ENCODE measurements around the gene UXS1. TPM values are rescaled to one million over a fixed set of nuclear protein-coding genes. Genes with fewer than 3 reads are reported as not detected.

The UXS1 gene
- total RNA-seq, 4 donors from 2014 or later = 8.0 to 46.9 (median 18.4) TPM

GRCh38 chr2:106158871-106159270 lies 35.2 kb downstream of the UXS1 start:
- intact Hi-C loops (cut with DNase I; ENCODE audit: low total_unique reads) (loop anchor here (5.0 kb wide), 1 partner anchor 42 kb away; no protein-coding TSS in a partner anchor), in situ Hi-C loops (cut with MboI; ENCODE audit: low sequenced_read_pairs in 4 of 4) (no loop called here)
- Histone ChIP-seq H3K27me3 (no peaks in the 10 kb centered on the region), H3K4me3 (no peak overlapping the region), H3K9me3 (no peaks in the 10 kb centered on the region), H3K4me1 (peaks cover 13 to 16% of the 10 kb centered on the region in 2 donors), H3K27ac (no peak overlapping the region), H3K36me3 (peaks cover 0 to 16% of the 10 kb centered on the region in 2 donors)
- DNase-seq (no peak), ATAC-seq (no peak)
- TF ChIP-seq CTCF (IDR thresholded peaks at IDR 0.05 in 4 of 5, conservative IDR thresholded peaks at IDR 0.05 in 1 of 5) (no peak), POLR2A (IDR thresholded peaks at IDR 0.05) (no peak)

- H3K27me3 ChIP-seq = no peaks in the 10 kb centered on the region
- ATAC-seq (no peak), DNase-seq (no peak)
- no peak overlapping the region for H3K27ac ChIP-seq
- no peak overlapping the region for H3K4me3 ChIP-seq
- in situ Hi-C loops (cut with MboI; ENCODE audit: low sequenced_read_pairs in 4 of 4) = no loop called here
- intact Hi-C loops (cut with DNase I; ENCODE audit: low total_unique reads) = loop anchor here (5.0 kb wide), 1 partner anchor 41 kb away; no protein-coding TSS in a partner anchor
- TF ChIP-seq POLR2A (IDR thresholded peaks at IDR 0.05) (no peak), CTCF (IDR thresholded peaks at IDR 0.05 in 4 of 5, conservative IDR thresholded peaks at IDR 0.05 in 1 of 5) (no peak)
- no peaks in the 10 kb centered on the region for H3K9me3 ChIP-seq
- H3K36me3 ChIP-seq = peaks cover 0 to 16% of the 10 kb centered on the region in 2 donors
- peaks cover 13 to 16% of the 10 kb centered on the region in 2 donors for H3K4me1 ChIP-seq
Observed at GRCh38 chr2:106158131-106158530, 36.0 kb downstream of the UXS1 start.

GRCh38 chr2:106157416-106157815 lies 36.7 kb downstream of the UXS1 start:
- intact Hi-C loops (cut with DNase I; ENCODE audit: low total_unique reads) (loop anchor here (5.0 kb wide), 1 partner anchor 40 kb away; no protein-coding TSS in a partner anchor), in situ Hi-C loops (cut with MboI; ENCODE audit: low sequenced_read_pairs in 4 of 4) (no loop called here)
- H3K27me3 ChIP-seq = no peaks in the 10 kb centered on the region
- peaks cover 13 to 16% of the 10 kb centered on the region in 2 donors for H3K4me1 ChIP-seq
- H3K27ac ChIP-seq = no peak overlapping the region
- H3K36me3 ChIP-seq = peaks cover 0 to 16% of the 10 kb centered on the region in 2 donors
- H3K9me3 ChIP-seq = no peaks in the 10 kb centered on the region
- ATAC-seq (no peak), DNase-seq (no peak)
- H3K4me3 ChIP-seq = no peak overlapping the region
- TF ChIP-seq CTCF (IDR thresholded peaks at IDR 0.05 in 4 of 5, conservative IDR thresholded peaks at IDR 0.05 in 1 of 5) = no peak
- TF ChIP-seq POLR2A (IDR thresholded peaks at IDR 0.05) = no peak

GRCh38 chr2:106156305-106157296 lies 37.5 kb downstream of the UXS1 start:
- peaks cover 10% of the 10 kb centered on the region in 2 donors for H3K4me1 ChIP-seq
- ATAC-seq = no peak
- no peak for DNase-seq
- in situ Hi-C loops (cut with MboI; ENCODE audit: low sequenced_read_pairs in 4 of 4) = no loop called here
- H3K36me3 ChIP-seq = peaks cover 0 to 16% of the 10 kb centered on the region in 2 donors
- H3K9me3 ChIP-seq = no peaks in the 10 kb centered on the region
- no peaks in the 10 kb centered on the region for H3K27me3 ChIP-seq
- TF ChIP-seq POLR2A (IDR thresholded peaks at IDR 0.05) (no peak), CTCF (IDR thresholded peaks at IDR 0.05 in 4 of 5, conservative IDR thresholded peaks at IDR 0.05 in 1 of 5) (no peak)
- H3K27ac ChIP-seq = no peak overlapping the region
- intact Hi-C loops (cut with DNase I; ENCODE audit: low total_unique reads) = loop anchor here (5.0 kb wide), 1 partner anchor 39 kb away; no protein-coding TSS in a partner anchor
- no peak overlapping the region for H3K4me3 ChIP-seq

Data from gastrocnemius medialis (tissue), 4 donors.